Suppressor macrophage (primary cell): ENCODE measurements around the gene CCAR1.
"Not testable (repeated sequence)": the region's sequence is repeated elsewhere in the genome, so short reads cannot be mapped to it uniquely, and the experiment has no call there.

Source experiments
- DNase-seq, 4 experiments: peaks; one replicate each; pipeline ENCODE4 v3.0.0-alpha.2; 2020 to 2022

The CCAR1 gene

DNA sequence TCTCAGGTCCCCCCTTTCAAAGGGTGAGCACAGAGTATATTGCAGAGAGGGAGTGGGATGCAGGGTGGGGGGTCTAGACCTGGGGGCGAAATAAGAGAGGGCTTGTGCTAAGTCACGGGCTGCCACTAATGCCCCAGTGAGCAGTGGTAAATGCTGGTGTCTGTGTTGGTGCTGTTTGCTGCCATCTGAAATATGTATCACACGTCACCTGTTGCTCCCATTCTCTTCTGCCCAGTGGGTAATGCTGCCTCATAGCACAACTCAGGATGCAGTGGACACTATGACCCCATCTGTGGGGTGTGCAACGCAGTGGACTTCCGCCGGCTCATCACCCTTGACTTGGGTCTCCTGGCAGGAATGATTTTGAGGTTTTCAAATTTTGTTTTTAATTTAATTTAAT is 108.9 kb downstream of the CCAR1 start:
- DNase-seq: no peak

DNA sequence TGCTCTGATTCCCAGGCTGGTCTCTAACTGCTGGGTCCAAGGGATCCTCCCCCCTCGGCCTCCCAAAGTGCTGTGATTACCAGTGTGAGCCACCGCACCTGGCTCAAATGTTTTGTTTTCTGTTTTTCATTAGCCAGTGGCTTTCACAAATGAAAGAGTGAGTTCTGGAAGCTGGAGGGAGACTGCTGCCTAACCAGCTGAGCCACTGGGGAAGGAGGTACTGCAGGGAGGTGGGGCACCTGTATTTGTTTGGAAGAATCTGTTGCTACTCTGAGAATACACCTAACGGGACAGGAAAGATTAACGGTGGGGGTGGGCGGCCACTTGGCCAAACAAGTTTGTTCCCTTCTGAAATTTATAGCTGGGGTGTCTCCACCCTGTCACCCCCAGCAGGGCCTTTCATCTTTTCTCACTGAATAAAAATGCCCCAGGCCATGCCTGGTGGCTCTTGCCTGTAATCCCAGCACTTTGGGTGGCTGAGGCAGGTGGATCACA is 111.0 kb downstream of the CCAR1 start:
- DNase-seq: no peak

DNA sequence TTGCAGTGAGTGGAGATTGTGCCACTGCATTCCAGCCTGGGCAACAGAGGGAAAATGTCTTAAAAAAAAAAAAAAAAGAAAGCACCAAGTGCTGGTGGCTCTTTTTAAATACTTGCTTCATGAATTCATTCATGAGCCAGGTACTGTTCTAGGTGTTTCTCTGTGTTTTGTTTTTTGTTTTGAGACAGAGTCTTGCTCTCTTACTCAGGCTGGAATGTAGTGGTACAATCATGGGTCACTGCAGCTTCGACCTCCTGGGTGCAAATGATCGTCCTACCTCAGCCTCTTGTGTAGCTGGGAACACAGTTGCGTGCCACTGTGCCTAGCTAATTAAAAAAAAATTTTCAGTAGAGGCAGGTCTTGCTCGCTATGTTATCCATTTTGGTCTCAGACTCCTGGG is 111.6 kb downstream of the CCAR1 start:
- no peak for DNase-seq

DNA sequence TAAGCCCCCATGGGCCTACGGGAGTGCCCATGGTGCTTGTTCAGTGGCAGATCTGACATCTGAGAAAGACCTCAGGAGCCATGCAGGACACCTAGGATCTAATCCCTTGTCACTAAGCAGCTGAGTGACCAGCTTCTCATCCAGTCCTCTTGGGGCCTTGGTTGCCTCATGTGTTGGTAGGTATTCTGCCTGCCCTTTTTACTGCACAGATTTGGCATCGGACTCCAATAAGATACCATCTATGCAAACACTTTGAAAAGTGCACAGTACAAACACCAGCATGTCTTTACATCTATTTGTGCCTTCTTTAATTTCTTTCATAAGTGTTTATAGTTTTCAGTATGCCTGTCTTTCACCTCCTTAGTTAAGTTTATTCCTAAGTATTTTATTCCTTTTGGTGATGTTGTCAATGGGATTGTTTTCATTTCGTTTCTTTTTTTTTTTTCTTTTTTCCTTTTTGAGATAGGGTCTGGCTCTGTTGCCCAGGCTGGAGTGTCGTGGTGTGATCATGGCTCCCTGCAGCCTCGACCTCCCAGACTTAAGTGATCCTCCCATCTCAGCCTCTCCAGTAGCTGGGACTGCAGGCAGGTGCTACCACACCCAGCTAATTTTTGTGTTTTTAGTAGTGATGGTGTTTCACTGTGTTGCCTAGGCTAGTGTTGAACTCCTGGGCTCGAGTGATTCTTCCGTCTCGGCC is 116.7 kb downstream of the CCAR1 start:
- DNase-seq: no peak

GRCh38 chr10:68840650-68841049 is 119.6 kb downstream of the CCAR1 start:
- not testable (repeated sequence) for DNase-seq
